K562 (cell line): ENCODE measurements around the gene SMG7. TPM values are rescaled to one million over a fixed set of nuclear protein-coding genes. Genes with fewer than 3 reads are reported as not detected.

Experiments
- ATAC-seq: fragments of 200-7000 bp; cut with Tn5 transposase; 3 replicates; pipeline ENCODE4 v1.9.1; 2020; ENCODE audit warnings: moderate library complexity
- BruUV-seq: library from RNA; stranded (reverse); fragments of 400-500 nt; replicated peaks from 2 replicates; lab custom pipeline; 2021; lab: Mats Ljungman, UMichigan
- CTCF ChIA-PET: fragments of 300-600 bp; formaldehyde crosslinking; extraction: SDS; loops from one replicate; lab custom pipeline; 2021; ENCODE audit warnings: low intra/inter-chr PET ratio; lab: Yijun Ruan, JAX
- POLR2A ChIA-PET: fragments of 300-600, 350-650 bp; sonication (Branson Sonifier 250); formaldehyde crosslinking; extraction: SDS; loops from one replicate; lab custom pipeline; 2021; ENCODE audit warnings: antibody characterized with exemption, inconsistent platforms; lab: Yijun Ruan, JAX
- DNase-seq, 4 experiments: peaks; one replicate each; pipeline versions ENCODE4 v3.0.0 to v3.0.0-alpha.2; 2011 to 2018; ENCODE audit warnings: low spot score in 3 of 4, mixed read lengths in 3 of 4; ENCODE audit errors: extremely low read depth in 1 of 4
- FAIRE-seq: peaks from 2 replicates; lab custom pipeline; 2011; peaks lifted over from hg19 to GRCh38; lab: Jason Lieb, UNC
- H2AFZ ChIP-seq: 2 replicates; pipeline ENCODE4 v1.6.0; 2011; ENCODE audit warnings: low read depth, low read length, control low read depth, inconsistent platforms
- H3K27ac ChIP-seq: fragments of 200-600 bp; 3 replicates; pipeline ENCODE4 v1.8.0; 2011; ENCODE audit warnings: low read depth, mild to moderate bottlenecking, control low read depth, inconsistent platforms, low read length, moderate library complexity, mixed read lengths; ENCODE audit errors: extremely low read depth
- H3K27me3 ChIP-seq, 2 experiments: fragments of 300-600 bp in 1 of 2; 2 replicates in 1 of 2; 3 replicates in 1 of 2; pipeline versions ENCODE4 v1.6.0 to v1.8.0; 2011; ENCODE audit warnings: inconsistent platforms in 2 of 2, low read length in 2 of 2, mild to moderate bottlenecking in 1 of 2, mixed read lengths in 1 of 2, moderate library complexity in 1 of 2; ENCODE audit not compliant: control insufficient read depth in 2 of 2, insufficient read depth in 2 of 2
- H3K36me3 ChIP-seq: fragments of 300-600 bp; 3 replicates; pipeline ENCODE4 v1.8.0; 2011; ENCODE audit warnings: mild to moderate bottlenecking, low read length, inconsistent platforms; ENCODE audit not compliant: control insufficient read depth, insufficient read depth
- H3K4me1 ChIP-seq, 2 experiments: fragments of 200-600 bp in 1 of 2; replicated peaks in 1 of 2; 2 replicates in 1 of 2; 3 replicates in 1 of 2; pipeline versions ENCODE4 v1.5.1 to v1.8.0; 2011; ENCODE audit warnings: inconsistent platforms in 2 of 2, low read length in 2 of 2, mild to moderate bottlenecking in 1 of 2, mixed read lengths in 1 of 2, moderate library complexity in 1 of 2; ENCODE audit not compliant: control insufficient read depth in 2 of 2, insufficient read depth in 2 of 2
- H3K4me2 ChIP-seq: 2 replicates; pipeline ENCODE4 v1.6.1; 2011; ENCODE audit warnings: low read length, control low read depth, inconsistent platforms, mixed read lengths; ENCODE audit not compliant: insufficient read depth
- H3K4me3 ChIP-seq: fragments of 200-600 bp; sonication (generic), shearing (Covaris generic); 2 replicates; pipeline ENCODE4 v1.5.1; 2016; ENCODE audit warnings: control low read depth, inconsistent platforms
- H3K79me2 ChIP-seq: fragments of 200-600 bp; 3 replicates; pipeline ENCODE4 v1.8.0; 2011; ENCODE audit warnings: low read length, inconsistent platforms; ENCODE audit not compliant: control insufficient read depth, insufficient read depth
- H3K9ac ChIP-seq, 2 experiments: 2 replicates each; pipeline versions ENCODE4 v1.6.0 to v1.6.1; 2011; ENCODE audit warnings: low read depth in 2 of 2, low read length in 2 of 2, control low read depth in 1 of 2, inconsistent platforms in 1 of 2, mild to moderate bottlenecking in 1 of 2, mixed read lengths in 1 of 2; ENCODE audit not compliant: insufficient read depth in 1 of 2
- H3K9me1 ChIP-seq: one replicate; pipeline ENCODE4 v1.6.0; 2011; ENCODE audit warnings: inconsistent platforms, mild to moderate bottlenecking, low read length, moderate library complexity; ENCODE audit not compliant: control insufficient read depth, insufficient read depth
- H3K9me3 ChIP-seq: replicated peaks from 2 replicates; pipeline ENCODE4 v1.5.1; 2011; ENCODE audit warnings: low read depth, low read length, inconsistent platforms; ENCODE audit not compliant: control insufficient read depth, insufficient read depth
- H4K20me1 ChIP-seq: replicated peaks from 2 replicates; pipeline ENCODE4 v1.6.1; 2011; ENCODE audit warnings: low read length, inconsistent platforms, mixed read lengths; ENCODE audit not compliant: control insufficient read depth, insufficient read depth
- CREB1 ChIP-seq, 2 experiments: sonication (generic) in 1 of 2; formaldehyde crosslinking in 1 of 2; IDR thresholded peaks; 2 replicates each; pipeline versions ENCODE4 v1.6.1 to v1.8.0; 2012 to 2022; ENCODE audit warnings: inconsistent platforms in 1 of 2, mild to moderate bottlenecking in 1 of 2, missing genetic modification reagents in 1 of 2, moderate library complexity in 1 of 2
- OTX1 ChIP-seq: fragments of 450-650 bp; formaldehyde crosslinking; IDR thresholded peaks from 2 replicates; pipeline ENCODE4 v1.4.0; 2022; ENCODE audit warnings: mild to moderate bottlenecking
- SREBF1 ChIP-seq: fragments of 150-350 bp; IDR thresholded peaks from 2 replicates; pipeline ENCODE4 v1.6.1; 2014; ENCODE audit warnings: antibody characterized with exemption, low read depth, low read length, borderline replicate concordance
- ZNF644 ChIP-seq: fragments of 200-800 bp; sonication (Bioruptor generic); IDR thresholded peaks from 2 replicates; pipeline ENCODE4 v1.6.1; 2016; ENCODE audit warnings: low read depth, missing genetic modification characterization, missing compliant biosample characterization
- ZNF766 ChIP-seq: fragments of 200-800 bp; sonication (Bioruptor generic); conservative IDR thresholded peaks from 2 replicates; pipeline ENCODE4 v1.6.1; 2016; ENCODE audit warnings: missing genetic modification characterization, missing compliant biosample characterization
- in situ Hi-C: fragments of 300-500 bp; cut with MboI; formaldehyde crosslinking; loops from 4 replicates; pipeline ENCODE4 v1.15.0; 2018; ENCODE audit warnings: inconsistent platforms, mixed read lengths
- intact Hi-C: fragments of 100-400 bp; cut with micrococcal nuclease; formaldehyde crosslinking; loops from 2 replicates; pipeline ENCODE4 v1.14.2; 2022
- polyA plus RNA-seq, 8 experiments: library from polyadenylated mRNA; depleted of rRNA in 4 of 8; stranded (reverse) in 5 of 8; unstranded in 3 of 8; fragments of >200 nt; fragmentation: Nextera tagmentation in 2 of 8; fragmentation: Illumina TruSeq in 1 of 8; extraction: Ambion mirVana in 2 of 8; extraction: Trizol in 1 of 8; gene quantifications; 2 replicates each; pipeline versions ENCODE4 v1.2.1 to v1.2.3, GENCODE V29; 2011 to 2014; ENCODE audit warnings: inconsistent platforms in 1 of 8, missing spikeins in 1 of 8
- total RNA-seq, 7 experiments: library from RNA; depleted of rRNA in 6 of 7; stranded (reverse); fragments of >200 nt in 6 of 7; fragmentation: Illumina TruSeq in 2 of 7; extraction: Trizol in 2 of 7; gene quantifications; 2 replicates each; pipeline versions ENCODE4 v1.2.1 to v1.2.3, GENCODE V29; 2011 to 2021; ENCODE audit warnings: low replicate concordance in 1 of 7
- TF ChIP-seq, protein P1 (sequence below): fragments of 250-450 bp; sonication (Bioruptor Pico); IDR thresholded peaks from 2 replicates; pipeline ENCODE4 v1.4.0; 2020; ENCODE audit warnings: mild to moderate bottlenecking, moderate library complexity

SMG7 gene
- total and polyA plus RNA-seq, 9 of the 15 experiments (the other 6 are each of a cell fraction or from before 2014, with no cell fraction given) = 12.4 to 74.6 (median 29.0) TPM

GRCh38 chr1:183588827-183589226 lies 116.5 kb downstream of the SMG7 start:
- Histone ChIP-seq H3K9me3 (no peaks in the 10 kb centered on the region), H4K20me1 (no peaks in the 10 kb centered on the region), H3K4me2 (no peak overlapping the region), H3K79me2 (no peaks in the 10 kb centered on the region), H3K27ac (no peak overlapping the region), H2AFZ (no peak overlapping the region), H3K9me1 (no peaks in the 10 kb centered on the region), H3K4me1 (no peaks in the 10 kb centered on the region), H3K4me3 (no peak overlapping the region), H3K27me3 (peaks cover 28 to 46% of the 10 kb centered on the region in 2 experiments), H3K36me3 (no peaks in the 10 kb centered on the region), H3K9ac (no peak overlapping the region)
- FAIRE-seq = no peak
- DNase-seq = no peak
- TF ChIP-seq CREB1 (IDR thresholded peaks at IDR 0.05) = no peak
- TF ChIP-seq CREB1 (CRISPR knock-in tag; IDR thresholded peaks at IDR 0.05) = no peak
- TF ChIP-seq ZNF766 (CRISPR knock-in tag) = no peak
- no peak for TF ChIP-seq SREBF1
- no peak for TF ChIP-seq OTX1 (CRISPR knock-in tag)
- no peak for TF ChIP-seq ZNF644
- TF ChIP-seq, protein P1, sequence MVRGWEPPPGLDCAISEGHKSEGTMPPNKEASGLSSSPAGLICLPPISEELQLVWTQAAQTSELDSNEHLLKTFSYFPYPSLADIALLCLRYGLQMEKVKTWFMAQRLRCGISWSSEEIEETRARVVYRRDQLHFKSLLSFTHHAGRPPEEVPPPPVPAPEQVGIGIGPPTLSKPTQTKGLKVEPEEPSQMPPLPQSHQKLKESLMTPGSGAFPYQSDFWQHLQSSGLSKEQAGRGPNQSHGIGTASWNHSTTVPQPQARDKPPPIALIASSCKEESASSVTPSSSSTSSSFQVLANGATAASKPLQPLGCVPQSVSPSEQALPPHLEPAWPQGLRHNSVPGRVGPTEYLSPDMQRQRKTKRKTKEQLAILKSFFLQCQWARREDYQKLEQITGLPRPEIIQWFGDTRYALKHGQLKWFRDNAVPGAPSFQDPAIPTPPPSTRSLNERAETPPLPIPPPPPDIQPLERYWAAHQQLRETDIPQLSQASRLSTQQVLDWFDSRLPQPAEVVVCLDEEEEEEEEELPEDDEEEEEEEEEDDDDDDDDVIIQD (CRISPR knock-in tag) = no peak
- CTCF ChIA-PET = no interaction called here
- POLR2A ChIA-PET = interaction anchor here (0.6 to 1.2 kb wide), 2 partner anchors 9 to 16 kb away, joined by 3 to 4 read pairs; no protein-coding TSS in a partner anchor
- intact Hi-C loops = no loop called here
- BruUV-seq = no TSS peak
- in situ Hi-C loops = no loop called here
- ATAC-seq = no peak
